ENCODE results near the gene CCL22. TPM values are rescaled to one million over a fixed set of nuclear protein-coding genes. Genes with fewer than 3 reads are reported as not detected.

CCL22 gene
- total and polyA plus RNA-seq, 2 of the 4 experiments (the other 2 are of a cell fraction): not detected

GRCh38 chr16:57329718-57330327, 28.8 kb upstream of the CCL22 start:
- intact Hi-C loops (cut with micrococcal nuclease): loop anchor here (5.0 kb wide), 1 partner anchor 42 kb away; the partner anchor contains the start of gene CX3CL1
- H2BK15ac ChIP-seq (ENCODE audit: low read depth, low read length): no peak overlapping the region
- no peak overlapping the region for H2AK5ac ChIP-seq (ENCODE audit: low read depth, low read length)
- H3K4me1 ChIP-seq (ENCODE audit: control insufficient read depth, insufficient read depth, low read length): no peaks in the 10 kb centered on the region
- H4K5ac ChIP-seq (ENCODE audit: low read depth, low read length): no peak overlapping the region
- BruUV-seq (replicated peaks): no TSS peak
- DNase-seq: no peak
- in situ Hi-C loops (cut with MboI; ENCODE audit: low sequenced_read_pairs): no loop called here
- no CpG with 5 or more reads among the region's 8 CpGs for WGBS, 2 experiments (ENCODE audit: extremely low coverage in 2 of 2, insufficient read length in 1 of 2)
- no peak overlapping the region for H3K4ac ChIP-seq (ENCODE audit: low read depth, low read length)
- ChIA-PET POLR2A (ENCODE audit: unreplicated experiment) (no interaction called here), CTCF (no interaction called here)
- H2BK20ac ChIP-seq (ENCODE audit: low read depth, low read length): no peak overlapping the region
- dilution Hi-C loops (cut with HindIII; ENCODE audit: low sequenced_read_pairs, unreplicated experiment): no loop called here
- no peak overlapping the region for H2BK5ac ChIP-seq (ENCODE audit: low read depth, low read length, poor library complexity, severe bottlenecking)
- no peak overlapping the region for H4K8ac ChIP-seq (ENCODE audit: low read depth in 2 of 2, low read length in 2 of 2)
- H3K9me1 ChIP-seq (ENCODE audit: insufficient read depth, low read length): no peaks in the 10 kb centered on the region
- peaks cover 9% of the 10 kb centered on the region for H3K9me3 ChIP-seq (ENCODE audit: control insufficient read depth, insufficient read depth, low read length)
- no peak for ATAC-seq (ENCODE audit: low read depth)
- H2AFZ ChIP-seq (replicated peaks; ENCODE audit: low read length, poor library complexity): no peak overlapping the region
- H2BK120ac ChIP-seq (ENCODE audit: low read depth, low read length): no peak overlapping the region
- H3K23ac ChIP-seq (ENCODE audit: low read depth, low read length): no peak overlapping the region
- H4K20me1 ChIP-seq (ENCODE audit: insufficient read depth, low read length): no peaks in the 10 kb centered on the region
- H3K18ac ChIP-seq (ENCODE audit: low read depth, low read length): no peak overlapping the region
- no peak overlapping the region for H3K27ac ChIP-seq (ENCODE audit: insufficient read depth, low read length)
- no peak overlapping the region for H4K91ac ChIP-seq (ENCODE audit: insufficient read depth, low read depth, low read length)
- no peak overlapping the region for H3K56ac ChIP-seq (ENCODE audit: extremely low read depth, insufficient read depth, low read length)
- H3K27me3 ChIP-seq (ENCODE audit: control insufficient read depth, insufficient read depth, low read length): peaks cover 25% of the 10 kb centered on the region
- no peaks in the 10 kb centered on the region for H3K79me1 ChIP-seq (ENCODE audit: low read depth in 1 of 2, low read length in 2 of 2)
- no peak for TF ChIP-seq MAFK (IDR thresholded peaks at IDR 0.05; ENCODE audit: low read depth, low read length)
- TF ChIP-seq BHLHE40 (IDR thresholded peaks at IDR 0.05; ENCODE audit: low read depth, low read length): no peak
- no peak for TF ChIP-seq CEBPB (IDR thresholded peaks at IDR 0.05; ENCODE audit: low read depth, low read length)
- no peak for TF ChIP-seq MAZ (IDR thresholded peaks at IDR 0.05; ENCODE audit: borderline replicate concordance, low read depth, low read length)
- no peak for TF ChIP-seq CTCF (conservative IDR thresholded peaks at IDR 0.05; ENCODE audit: low read depth, low read length)
- TF ChIP-seq CHD1 (IDR thresholded peaks at IDR 0.05; ENCODE audit: low read depth, low read length): no peak
- no peak for TF ChIP-seq RAD21 (IDR thresholded peaks at IDR 0.05; ENCODE audit: low read length)
- TF ChIP-seq NFE2L2 (IDR thresholded peaks at IDR 0.05; ENCODE audit: low read depth, low read length): no peak
- TF ChIP-seq USF2 (IDR thresholded peaks at IDR 0.05; ENCODE audit: low read depth, low read length): no peak
- TF ChIP-seq RFX5 (IDR thresholded peaks at IDR 0.05; ENCODE audit: low read depth, low read length): no peak
- TF ChIP-seq POLR2A (IDR thresholded peaks at IDR 0.05; ENCODE audit: low read depth, low read length): no peak
- no peak for TF ChIP-seq FOS (IDR thresholded peaks at IDR 0.05; ENCODE audit: low read depth, low read length)
- no peak for TF ChIP-seq MXI1 (IDR thresholded peaks at IDR 0.05; ENCODE audit: borderline replicate concordance, low read depth, low read length)
- no peak for TF ChIP-seq SMC3 (IDR thresholded peaks at IDR 0.05; ENCODE audit: low read depth, low read length)
- no peak for TF ChIP-seq ELK1 (IDR thresholded peaks at IDR 0.05; ENCODE audit: borderline replicate concordance, low read depth, low read length)
- no peak for TF ChIP-seq RCOR1 (IDR thresholded peaks at IDR 0.05; ENCODE audit: insufficient replicate concordance, low read length)
- H3K9ac ChIP-seq (ENCODE audit: low read depth, low read length): no peak overlapping the region
- no peaks in the 10 kb centered on the region for H3K36me3 ChIP-seq (ENCODE audit: control insufficient read depth, insufficient read depth, low read length)
- no peak overlapping the region for H3K4me2 ChIP-seq (ENCODE audit: low read depth, low read length)
- H3K4me3 ChIP-seq (ENCODE audit: insufficient read depth, low read depth, low read length): no peak overlapping the region
- no peak overlapping the region for H3K14ac ChIP-seq (replicated peaks; ENCODE audit: low read depth, low read length)
- H2AK9ac ChIP-seq (replicated peaks; ENCODE audit: low read depth, low read length, poor library complexity): no peak overlapping the region

All from IMR-90 (cell line).